Ureter (tissue), 1 donor: ENCODE data around the gene ZNF236. TPM values are rescaled to one million over a fixed set of nuclear protein-coding genes. Genes with fewer than 3 reads are reported as not detected.

Experiments used
- DNase-seq: peaks from one replicate; pipeline ENCODE4 v3.0.0-alpha.2; 2020; ENCODE audit warnings: low spot score
- total RNA-seq: library from RNA; stranded (reverse); gene quantifications from one replicate; pipeline ENCODE4 v1.2.4, GENCODE V29; 2023
- donor health status: DM: yes; HTN: yes; CAD: no.

ZNF236 gene
- total RNA-seq, 1 donor from 2014 or later: 30.0 TPM

DNA sequence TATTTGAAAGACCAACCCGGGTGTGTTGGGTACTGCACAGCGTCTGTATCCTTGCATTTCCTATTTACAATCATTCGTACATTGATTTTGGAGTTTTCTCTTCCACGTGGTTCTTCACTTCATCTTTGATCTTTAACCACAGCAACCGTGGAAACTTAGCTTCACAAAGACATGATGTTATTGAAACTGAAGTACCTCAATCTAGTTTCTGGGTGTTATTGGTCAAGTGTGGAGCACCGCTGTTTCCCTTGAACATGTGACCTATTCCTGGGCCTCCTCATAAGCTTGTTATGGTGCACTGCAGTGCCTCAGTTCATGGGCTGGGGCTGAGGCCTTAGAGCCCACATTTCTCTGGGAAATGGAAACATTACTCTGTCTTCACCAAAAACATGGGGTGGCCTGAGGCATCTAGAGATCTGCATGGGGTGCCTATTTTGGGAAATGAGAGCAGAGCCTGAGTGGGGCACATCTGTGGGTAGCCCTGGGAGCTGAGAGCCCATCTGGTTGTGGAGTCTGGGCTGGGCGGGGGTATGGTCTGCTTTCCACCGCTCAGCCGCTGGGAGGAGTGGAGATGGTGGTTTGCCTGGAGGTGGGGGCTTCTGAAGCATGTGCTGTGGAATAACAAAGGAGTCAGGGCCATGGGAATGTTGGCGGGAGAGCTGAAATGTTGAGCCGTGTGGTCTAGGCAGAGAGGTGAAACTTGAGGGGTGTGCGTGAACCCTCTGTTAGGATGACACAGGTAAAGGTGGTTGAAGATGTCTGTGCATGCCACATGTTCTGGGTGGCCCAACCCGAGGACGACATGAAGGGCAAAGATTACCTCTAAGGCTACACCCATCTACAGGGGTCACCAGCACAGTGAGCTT lies 37.4 kb downstream of the ZNF236 start:
- DNase-seq: no peak

DNA sequence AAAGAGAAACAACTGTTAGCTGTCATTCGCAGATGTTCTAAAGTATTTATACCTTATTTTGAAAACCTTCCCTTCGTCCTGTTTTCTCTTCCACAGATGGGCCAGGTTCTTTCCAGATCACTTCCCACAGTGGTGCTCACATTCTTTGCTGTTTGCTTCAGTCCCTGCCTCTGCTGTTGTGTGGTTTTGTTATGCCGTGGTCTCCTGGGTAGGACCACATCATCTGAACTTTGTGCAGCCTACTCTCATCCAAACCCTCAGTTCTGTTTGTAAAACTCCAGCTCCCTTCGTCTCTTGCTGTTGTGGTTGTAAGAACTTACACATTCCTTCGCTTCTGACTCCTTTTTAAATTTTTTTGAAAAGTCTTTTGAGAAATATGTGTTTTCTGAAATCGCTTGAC lies 38.1 kb downstream of the ZNF236 start:
- no peak for DNase-seq

DNA sequence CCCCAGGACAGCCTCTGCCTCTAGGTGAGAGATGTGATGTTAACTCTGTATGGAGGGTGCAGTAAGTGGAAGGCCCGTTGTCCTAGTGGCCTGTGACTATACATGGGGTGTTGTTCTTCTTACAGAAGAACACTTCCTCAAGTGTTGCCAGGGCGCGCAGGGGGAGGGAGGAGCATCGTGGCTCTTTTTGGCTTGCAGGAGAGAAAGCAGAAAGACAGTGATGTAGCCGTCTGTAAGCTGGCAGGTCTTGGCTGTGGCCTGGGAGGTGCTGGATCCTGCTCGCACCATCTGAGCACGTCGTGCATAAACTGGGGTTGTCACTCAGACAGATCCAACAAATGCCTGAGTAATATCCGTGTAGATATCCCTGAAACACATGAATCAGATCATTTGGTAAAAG lies 44.3 kb downstream of the ZNF236 start:
- DNase-seq: no peak

DNA sequence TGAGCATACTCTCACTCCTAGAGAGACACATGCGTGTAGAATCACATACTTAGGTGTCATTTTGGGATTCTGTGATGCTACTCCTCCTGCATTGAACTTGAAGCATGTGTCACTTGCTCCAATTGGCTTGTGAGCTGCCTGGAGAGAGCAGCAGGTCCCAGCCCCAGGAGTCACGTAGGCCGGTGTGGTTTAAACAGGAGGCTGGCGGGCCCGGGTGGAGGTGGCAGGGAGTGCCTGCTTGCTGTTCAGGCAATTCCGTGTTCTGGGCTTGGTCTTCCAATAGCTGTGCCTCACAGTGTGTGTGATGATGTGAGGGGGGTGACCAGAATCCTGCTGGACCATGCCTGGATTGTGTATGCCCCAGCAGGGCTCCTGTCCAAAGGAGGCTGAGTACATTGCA lies 51.0 kb downstream of the ZNF236 start:
- DNase-seq: no peak

DNA sequence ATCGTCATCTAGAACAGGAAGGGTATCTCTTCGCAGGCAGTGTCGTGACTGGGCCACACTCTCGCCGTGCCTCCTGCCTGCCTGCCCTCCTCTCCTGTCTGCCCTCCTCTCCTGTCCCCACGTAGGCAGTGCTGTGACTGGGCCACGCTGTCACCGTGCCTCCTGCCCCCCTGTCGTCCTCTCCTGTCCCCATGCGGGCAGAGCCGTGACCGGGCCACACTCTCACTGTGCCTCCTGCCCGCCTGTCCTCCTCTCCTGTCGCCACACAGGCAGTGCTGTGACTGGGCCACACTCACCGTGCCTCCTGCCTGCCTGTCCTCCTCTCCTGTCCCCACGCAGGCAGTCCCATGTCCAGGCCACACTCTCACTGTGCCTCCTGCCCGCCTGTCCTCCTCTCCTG lies 51.4 kb downstream of the ZNF236 start:
- no peak for DNase-seq

DNA sequence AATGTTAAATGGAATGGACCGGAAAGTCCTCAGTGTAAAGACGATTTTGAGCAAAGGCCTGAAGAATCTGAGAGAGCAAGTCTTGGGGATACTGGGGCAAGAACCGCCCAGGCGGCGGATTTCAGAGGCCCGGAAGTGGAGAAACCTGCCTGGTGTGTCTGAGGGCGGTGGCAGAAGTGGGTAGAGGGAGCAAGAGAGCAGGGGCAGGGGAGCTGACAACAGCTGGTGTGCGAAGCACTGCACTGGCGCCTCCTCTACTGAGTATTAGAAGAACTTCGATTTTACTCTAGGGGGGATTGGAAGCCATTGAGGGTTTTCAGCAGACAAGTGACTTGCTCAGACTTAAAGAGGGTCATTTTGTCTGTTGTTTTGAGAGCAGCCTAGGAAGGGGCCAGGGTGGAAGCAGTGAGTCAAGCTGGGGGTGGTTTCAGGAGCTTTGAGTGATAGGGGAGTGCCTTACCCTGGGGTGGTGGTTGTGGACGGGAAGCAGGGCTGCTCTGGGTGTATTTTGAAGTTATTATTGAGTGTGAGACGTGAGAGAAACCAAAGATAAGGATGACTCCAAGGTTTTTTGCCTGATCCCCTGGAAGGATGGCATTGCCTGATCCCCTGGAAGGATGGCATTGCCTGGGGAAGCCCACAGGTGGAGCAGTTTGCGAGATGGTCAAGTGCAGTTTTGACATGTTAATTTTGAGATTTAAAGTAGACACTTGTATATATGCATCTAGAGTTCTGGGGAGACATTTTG lies 52.5 kb downstream of the ZNF236 start:
- no peak for DNase-seq

DNA sequence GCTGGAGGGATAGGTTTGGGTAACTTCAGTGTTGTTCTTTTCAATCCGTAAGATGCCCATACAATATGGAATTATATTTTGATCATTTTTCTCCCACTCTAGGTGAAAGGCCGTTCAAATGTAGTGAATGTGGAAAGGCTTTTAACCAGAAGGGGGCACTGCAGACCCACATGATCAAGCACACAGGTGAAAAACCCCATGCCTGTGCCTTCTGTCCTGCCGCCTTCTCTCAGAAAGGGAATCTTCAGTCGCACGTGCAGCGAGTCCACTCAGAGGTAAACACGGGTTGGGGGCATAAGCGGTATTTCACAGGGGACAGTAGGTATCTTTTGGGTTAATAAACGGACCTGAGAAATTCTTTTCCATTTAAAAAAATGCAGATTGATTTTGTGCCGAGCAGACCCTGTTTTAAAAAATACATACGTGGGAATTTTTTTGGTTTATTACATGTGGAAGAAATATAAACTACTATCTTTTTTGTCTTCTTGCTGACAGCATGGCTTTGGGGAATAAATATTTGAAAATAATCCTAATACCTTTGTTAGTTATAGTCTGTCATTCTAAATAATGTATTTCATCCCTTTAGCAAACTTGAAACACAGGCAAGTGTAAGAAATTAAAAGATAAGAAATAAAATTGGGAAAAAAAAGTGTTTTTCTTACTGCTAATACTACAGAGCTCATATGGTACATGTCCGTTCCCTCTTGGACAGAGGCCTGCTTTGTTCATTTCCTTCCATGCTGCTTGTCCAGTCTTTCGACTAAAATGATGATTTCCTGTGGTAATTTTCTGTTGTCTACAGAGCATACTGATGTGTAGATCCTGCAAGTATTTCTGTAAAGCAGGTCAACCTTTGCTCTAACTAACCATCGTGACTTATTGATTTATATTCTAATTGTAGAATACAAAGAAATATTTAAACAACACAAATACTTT lies 53.3 kb downstream of the ZNF236 start:
- no peak for DNase-seq

DNA sequence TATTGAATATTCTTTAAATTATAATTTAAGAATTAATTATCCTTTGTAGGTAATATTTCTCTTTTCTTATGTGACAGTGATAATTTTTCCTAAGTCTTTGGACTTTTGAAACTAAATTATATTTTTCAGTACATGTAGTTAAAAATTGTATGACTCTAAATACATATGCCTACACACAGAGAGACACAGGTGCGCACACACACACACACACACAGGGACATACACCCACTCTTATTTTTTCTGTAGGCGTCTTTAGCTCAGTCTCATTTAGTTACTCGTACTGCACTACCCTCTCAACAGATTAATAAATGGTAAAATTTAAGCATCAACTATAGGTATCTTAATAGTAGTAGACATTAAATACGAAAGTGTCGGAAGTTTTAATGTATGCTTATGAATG lies 56.1 kb downstream of the ZNF236 start:
- DNase-seq: no peak

DNA sequence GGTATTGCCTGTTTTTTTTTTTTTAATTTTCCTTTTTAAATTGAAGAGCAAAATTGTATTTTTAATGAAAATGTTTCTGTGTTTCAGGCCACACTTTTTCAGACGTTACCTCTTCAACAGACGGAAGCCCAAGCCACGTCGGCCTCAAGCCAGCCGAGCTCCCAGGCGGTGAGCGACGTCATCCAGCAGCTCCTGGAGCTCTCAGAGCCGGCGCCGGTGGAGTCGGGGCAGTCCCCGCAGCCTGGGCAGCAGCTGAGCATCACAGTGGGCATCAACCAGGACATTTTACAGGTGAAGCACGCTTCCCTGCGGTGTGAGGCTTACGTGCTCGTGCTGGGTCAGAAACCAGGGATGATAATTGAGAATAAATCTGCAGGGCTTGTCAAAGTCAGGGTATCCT lies 57.7 kb downstream of the ZNF236 start:
- DNase-seq: no peak

DNA sequence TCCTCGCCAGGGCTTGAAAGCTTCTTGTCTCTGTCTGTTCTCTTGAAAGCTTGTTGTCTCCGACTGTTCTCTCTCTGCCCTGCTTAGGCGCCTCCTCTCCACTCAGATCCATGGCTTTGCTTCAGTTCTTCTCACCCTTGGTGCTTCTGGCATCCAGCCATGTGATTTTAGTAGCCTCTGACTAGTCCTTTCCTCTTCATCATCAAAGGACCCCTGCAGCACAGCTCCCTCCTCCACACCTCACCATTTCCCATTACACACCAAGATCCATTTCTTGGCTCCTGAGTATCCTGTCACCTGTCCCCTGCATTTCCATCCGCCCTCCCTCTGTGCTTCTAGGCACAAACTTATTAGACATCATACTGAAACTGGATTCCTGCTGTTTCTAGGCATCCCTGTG lies 59.4 kb downstream of the ZNF236 start:
- no peak for DNase-seq

DNA sequence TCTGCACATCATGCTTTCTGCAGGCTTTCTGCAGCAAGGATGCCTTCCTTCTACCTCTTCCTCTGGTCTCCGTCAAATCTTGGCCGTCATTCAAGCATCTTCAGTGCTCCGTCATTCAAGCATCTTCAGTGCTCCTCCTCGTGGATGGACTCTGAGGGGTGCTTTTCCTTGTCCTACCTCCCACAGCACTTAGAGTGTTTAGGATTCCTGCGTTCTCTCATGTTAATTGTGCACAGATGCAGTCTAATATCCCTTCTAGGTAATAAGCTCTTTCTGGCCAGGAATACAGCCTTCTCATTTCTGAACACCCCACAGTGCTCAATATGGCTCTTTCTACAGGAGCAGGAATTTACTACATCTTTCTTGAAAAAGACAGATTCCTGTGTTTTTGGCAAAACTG lies 59.8 kb downstream of the ZNF236 start:
- no peak for DNase-seq

DNA sequence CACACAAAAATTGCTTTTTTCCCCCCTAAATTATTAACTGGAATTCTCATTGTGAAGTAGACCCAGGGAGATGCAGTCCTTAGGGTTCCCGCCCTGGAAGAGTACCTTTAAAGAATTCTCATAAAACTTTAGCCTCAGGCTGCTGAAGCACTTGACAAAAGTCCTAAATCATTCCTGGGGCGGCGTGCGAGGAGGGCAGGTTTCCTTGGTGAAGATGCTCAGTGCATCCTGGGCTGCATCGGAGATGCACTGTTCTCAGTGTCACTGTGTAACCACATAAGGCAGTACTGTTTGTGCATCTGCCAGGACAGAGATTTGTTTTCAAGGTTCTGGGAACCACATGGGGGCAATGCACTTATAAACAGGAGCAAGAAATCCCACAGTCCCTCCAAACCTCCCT lies 62.6 kb downstream of the ZNF236 start:
- DNase-seq: no peak

DNA sequence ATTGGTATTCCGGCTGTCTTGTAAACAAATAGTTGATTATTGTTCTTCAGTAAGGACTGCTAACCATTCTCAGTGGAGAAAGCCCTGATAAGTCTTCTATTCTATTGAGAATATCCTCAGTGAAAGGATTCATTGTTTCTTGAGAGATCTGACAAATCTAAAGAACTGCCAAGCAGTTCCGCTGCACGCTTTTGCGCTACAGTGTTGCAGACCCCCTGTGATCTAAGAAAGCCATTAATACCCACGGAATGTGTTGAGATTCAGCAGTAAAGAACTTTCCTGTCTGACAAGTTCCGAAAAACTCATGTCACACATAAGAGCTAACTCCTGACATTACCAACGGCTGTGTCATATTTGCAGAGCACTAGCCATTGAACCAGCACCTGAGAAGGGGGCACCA lies 63.8 kb downstream of the ZNF236 start:
- DNase-seq: no peak

DNA sequence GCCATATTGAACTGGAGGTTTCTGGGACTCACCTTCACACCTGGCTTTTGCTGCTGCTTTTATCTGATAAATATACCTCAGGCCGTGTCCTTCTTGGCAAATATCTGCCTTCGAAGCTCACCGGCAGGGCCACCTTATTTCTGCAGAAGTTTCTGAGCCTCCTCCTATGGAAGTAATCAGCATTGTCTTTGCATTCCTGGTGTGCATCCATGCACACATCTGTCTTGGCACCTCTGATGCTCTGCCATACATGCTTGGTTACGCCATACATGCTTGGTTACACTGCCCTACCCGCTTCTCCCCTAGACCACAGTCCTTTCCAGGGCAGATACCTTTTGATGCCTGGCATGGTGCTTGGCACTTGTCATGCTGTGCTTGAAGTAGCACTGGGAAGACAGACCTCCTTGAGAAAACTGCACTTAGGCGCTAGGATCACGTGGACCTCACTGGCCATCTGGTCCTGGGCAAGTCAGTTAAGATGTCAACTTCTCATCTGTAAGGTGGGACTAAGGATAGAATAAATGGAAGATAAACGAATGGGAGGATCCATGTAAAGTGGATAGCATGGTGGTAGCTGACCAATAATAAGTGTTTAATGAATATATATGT lies 66.8 kb downstream of the ZNF236 start:
- no peak for DNase-seq

DNA sequence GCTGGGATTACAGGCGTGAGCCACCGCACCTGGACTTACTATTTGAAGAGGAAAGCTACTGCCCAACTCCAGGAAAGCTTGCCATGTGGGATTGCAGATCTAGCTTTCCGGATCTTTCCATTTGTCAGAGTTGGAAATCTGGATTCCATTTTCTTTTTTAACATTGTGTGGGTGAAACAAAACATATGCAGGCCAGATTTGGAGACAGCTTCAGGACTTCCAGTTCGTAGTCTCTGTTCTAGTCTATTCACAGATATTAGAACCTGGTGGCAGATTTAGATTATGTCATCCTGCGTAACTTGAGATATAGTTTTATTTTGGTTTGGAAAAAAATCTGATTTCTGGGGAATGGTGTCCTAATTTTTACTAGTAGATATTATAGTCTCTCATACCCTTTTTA lies 70.5 kb downstream of the ZNF236 start:
- no peak for DNase-seq

DNA sequence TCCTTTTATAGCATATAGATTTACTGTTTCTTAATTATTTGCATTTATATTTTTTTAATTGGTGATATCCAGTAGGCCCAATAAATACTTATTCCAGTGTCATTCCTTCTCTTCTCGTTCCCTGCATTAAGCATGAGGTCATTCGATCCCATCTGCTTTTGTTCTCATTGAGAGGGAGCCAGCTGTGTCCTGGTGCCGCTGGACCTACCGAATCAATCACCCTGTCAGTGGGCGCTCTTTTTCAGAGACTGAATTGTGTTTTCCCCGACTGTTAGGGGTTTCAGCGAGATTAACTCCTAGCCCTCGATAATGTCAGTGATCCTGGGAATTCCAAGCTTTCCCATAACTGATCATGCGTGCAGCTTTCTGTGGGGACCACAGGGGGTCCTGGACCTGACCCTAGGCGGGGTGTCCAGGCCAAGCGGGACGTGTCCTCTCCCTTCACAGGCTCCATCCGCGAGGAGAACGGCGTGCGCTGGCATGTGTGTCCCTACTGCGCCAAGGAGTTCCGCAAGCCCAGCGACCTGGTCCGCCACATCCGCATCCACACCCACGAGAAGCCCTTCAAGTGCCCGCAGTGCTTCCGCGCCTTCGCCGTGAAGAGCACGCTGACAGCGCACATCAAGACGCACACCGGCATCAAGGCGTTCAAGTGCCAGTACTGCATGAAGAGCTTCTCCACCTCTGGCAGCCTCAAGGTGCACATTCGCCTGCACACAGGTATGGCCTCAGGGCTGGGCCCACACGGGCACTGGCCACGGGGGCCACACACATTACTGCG lies 72.4 kb downstream of the ZNF236 start:
- DNase-seq: no peak

DNA sequence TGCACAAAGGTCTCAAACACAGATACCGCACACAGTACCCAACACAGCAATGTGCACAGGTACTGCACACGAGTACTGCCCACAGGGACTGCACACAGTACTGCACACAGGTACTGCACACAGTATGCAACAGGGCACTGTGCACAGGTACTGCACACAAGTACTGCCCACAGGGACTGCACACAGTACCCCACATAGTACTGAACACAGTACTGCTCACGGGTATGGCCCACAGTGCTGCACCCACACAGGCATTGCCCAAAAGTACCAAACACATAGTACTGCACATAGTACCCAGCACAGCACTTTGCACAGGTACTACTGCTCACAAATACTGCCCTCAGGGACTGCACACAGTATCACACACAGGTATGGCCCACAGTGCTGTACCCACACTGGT lies 73.1 kb downstream of the ZNF236 start:
- DNase-seq: no peak

DNA sequence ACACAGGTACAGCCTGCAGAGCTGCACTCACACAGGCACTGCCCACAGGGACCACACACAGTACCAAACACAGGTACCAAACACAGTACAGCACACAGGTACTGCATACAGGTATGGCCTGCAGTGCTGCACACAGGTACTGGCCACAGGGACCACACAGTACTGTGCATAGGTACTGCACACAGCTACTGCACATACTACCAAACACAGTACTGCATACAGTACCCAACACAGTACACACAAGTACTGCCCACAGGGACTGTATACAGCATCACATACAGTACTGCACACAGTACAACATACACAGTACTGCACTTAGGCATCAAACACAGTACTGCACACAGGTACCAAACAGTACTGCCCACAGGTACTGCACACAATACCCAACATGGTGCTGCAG lies 74.3 kb downstream of the ZNF236 start:
- DNase-seq: no peak

DNA sequence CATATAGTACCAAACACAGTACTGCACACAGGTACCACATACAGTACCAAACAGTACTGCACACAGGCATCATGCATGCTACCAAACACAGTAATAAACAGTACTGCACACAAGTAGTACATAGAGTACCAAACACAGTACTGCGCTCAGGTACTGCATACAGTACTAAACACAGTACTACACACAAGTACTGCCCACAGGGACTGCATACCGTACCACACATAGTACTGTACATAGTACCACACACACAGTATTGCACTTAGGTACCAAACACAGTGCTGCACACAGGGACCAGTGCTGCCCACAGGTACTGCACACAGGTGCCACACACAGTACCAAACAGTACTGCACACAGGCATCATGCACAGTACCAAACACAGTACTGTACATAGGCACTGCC lies 74.9 kb downstream of the ZNF236 start:
- DNase-seq: no peak

DNA sequence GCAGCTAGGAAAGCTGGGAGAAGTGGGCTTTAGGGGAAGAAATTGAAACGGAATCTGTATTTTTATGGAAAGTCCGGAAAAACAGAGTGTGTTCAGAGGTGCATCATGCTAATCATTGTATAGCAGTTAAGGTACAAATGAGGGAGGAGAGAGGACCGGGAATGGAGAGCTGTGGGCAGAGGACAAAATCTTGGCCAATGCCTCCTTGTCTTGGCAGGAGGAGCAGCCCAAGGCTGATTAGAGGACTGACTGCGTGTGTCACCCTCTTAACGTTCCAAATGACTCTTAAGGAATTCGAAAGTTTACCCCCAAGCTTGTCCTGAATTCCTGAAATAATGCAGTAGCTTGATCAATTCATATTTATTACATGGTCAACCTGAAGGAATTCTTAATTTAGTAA lies 81.0 kb downstream of the ZNF236 start:
- DNase-seq: no peak

DNA sequence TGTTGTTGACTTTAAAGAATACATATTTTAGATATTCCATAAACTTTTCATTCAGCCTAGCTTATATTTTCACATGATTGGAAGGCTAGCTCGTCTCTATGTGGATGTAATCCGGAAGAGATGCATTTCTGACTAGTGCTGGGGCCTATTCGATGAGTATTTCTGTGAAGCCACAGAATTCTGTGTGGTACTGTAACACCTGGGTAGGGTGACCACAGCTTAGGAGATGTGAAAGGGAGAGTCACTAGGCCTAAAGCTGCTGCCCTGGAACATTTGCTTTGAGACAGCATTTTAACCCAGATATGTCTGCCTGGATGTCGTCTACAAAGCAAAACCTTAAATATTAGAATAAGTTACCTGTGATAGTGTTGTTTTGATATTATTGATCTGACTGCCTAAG lies 83.5 kb downstream of the ZNF236 start:
- no peak for DNase-seq
